ENCODE measurements around the gene BMPER. TPM values are rescaled to one million over a fixed set of nuclear protein-coding genes. Genes with fewer than 3 reads are reported as not detected.

The BMPER gene
- total RNA-seq, 4 donors from 2014 or later, result 1.0 to 12.4 (median 6.1) TPM

DNA sequence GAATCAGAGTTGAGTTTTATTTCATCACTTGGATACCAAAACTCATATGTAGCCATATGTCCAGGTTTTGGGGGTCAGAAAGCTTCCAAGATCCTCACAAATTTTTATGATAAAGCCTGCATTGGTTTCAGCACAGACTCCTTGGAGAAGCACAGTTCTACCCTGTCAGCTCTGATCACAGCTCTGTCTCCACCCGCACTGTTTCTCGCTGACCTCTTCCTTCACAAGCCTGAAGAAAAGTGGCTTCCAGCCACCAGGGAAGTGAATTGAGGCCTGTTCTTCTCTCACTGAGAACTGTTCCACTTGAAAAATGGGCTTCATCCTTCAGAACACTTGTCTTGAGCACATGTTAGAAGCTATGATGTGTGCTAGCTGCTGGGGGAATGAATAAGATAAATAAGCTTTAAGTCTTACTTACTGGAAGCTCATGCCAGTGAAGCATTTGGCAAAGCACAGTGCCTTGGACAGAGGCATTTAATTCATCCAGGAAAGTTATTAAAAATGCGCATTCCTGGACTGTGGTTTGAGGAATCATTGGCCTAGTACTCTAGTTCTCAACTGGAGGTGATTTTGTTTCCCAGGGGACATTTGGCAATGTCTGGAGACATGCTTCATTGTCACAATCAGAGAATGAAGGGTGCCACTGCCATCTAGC lies 133.6 kb downstream of the BMPER start:
- H3K4me3 ChIP-seq, result no peak overlapping the region
- intact Hi-C loops (cut with DNase I; ENCODE audit: low total_unique reads), result no loop called here
- TF ChIP-seq, protein P1, sequence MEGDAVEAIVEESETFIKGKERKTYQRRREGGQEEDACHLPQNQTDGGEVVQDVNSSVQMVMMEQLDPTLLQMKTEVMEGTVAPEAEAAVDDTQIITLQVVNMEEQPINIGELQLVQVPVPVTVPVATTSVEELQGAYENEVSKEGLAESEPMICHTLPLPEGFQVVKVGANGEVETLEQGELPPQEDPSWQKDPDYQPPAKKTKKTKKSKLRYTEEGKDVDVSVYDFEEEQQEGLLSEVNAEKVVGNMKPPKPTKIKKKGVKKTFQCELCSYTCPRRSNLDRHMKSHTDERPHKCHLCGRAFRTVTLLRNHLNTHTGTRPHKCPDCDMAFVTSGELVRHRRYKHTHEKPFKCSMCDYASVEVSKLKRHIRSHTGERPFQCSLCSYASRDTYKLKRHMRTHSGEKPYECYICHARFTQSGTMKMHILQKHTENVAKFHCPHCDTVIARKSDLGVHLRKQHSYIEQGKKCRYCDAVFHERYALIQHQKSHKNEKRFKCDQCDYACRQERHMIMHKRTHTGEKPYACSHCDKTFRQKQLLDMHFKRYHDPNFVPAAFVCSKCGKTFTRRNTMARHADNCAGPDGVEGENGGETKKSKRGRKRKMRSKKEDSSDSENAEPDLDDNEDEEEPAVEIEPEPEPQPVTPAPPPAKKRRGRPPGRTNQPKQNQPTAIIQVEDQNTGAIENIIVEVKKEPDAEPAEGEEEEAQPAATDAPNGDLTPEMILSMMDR (IDR thresholded peaks at IDR 0.05), result no peak
- TF ChIP-seq POLR2A (IDR thresholded peaks at IDR 0.05), result no peak
- no peak overlapping the region for H3K27ac ChIP-seq
- no peaks in the 10 kb centered on the region for H3K27me3 ChIP-seq
- H3K9me3 ChIP-seq, result no peaks in the 10 kb centered on the region
- H3K4me1 ChIP-seq, result no peaks in the 10 kb centered on the region
- no peak for DNase-seq
- no peaks in the 10 kb centered on the region for H3K36me3 ChIP-seq

DNA sequence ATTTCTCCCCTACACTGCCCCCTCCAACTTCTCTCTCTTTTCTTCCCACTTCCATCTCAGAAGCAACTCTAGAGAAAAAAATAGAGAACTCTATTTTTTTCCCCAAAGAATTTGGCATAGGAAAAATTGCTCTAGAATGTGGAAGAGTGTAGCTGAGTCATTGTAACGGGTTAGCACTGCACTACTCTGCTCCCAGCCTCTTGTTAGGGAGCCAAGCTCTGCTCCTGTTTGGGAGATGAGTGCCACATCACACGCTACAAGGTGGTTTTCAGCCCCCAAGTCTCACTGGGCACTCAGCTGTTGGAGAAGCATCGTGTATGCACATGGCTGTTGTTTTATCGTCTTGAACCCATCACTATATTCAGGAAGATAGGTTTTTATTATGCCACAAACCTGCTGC lies 136.4 kb downstream of the BMPER start:
- Histone ChIP-seq H3K36me3 (no peaks in the 10 kb centered on the region), H3K4me3 (no peak overlapping the region), H3K9me3 (no peaks in the 10 kb centered on the region), H3K4me1 (no peaks in the 10 kb centered on the region), H3K27me3 (no peaks in the 10 kb centered on the region), H3K27ac (no peak overlapping the region)
- intact Hi-C loops (cut with DNase I; ENCODE audit: low total_unique reads), result no loop called here
- no peak for DNase-seq
- no peak for TF ChIP-seq POLR2A (IDR thresholded peaks at IDR 0.05)
- TF ChIP-seq, protein P1 (IDR thresholded peaks at IDR 0.05), result no peak

DNA sequence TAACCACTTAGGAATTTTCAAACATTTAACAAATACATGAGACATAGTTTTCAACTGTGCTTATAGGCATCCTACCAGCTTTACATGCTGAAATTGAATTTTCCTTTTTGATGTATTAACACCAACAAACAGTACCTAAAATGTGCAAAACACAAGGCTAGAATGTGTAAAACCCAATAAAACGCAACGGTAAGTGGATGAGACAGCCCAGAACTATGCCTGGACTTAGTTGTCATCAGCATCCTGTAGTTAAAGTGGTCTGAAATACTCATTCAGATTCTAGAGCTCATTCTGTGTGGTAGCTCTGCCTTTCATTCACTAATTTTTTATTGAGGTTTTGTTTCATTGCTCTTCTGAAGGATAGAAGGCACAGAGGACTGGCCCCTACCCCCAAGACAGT lies 137.1 kb downstream of the BMPER start:
- Histone ChIP-seq H3K4me1 (no peaks in the 10 kb centered on the region), H3K27ac (no peak overlapping the region), H3K9me3 (no peaks in the 10 kb centered on the region), H3K27me3 (no peaks in the 10 kb centered on the region), H3K4me3 (no peak overlapping the region), H3K36me3 (no peaks in the 10 kb centered on the region)
- no peak for TF ChIP-seq POLR2A (IDR thresholded peaks at IDR 0.05)
- TF ChIP-seq, protein P1 (IDR thresholded peaks at IDR 0.05), result no peak
- no peak for DNase-seq
- intact Hi-C loops (cut with DNase I; ENCODE audit: low total_unique reads), result no loop called here

DNA sequence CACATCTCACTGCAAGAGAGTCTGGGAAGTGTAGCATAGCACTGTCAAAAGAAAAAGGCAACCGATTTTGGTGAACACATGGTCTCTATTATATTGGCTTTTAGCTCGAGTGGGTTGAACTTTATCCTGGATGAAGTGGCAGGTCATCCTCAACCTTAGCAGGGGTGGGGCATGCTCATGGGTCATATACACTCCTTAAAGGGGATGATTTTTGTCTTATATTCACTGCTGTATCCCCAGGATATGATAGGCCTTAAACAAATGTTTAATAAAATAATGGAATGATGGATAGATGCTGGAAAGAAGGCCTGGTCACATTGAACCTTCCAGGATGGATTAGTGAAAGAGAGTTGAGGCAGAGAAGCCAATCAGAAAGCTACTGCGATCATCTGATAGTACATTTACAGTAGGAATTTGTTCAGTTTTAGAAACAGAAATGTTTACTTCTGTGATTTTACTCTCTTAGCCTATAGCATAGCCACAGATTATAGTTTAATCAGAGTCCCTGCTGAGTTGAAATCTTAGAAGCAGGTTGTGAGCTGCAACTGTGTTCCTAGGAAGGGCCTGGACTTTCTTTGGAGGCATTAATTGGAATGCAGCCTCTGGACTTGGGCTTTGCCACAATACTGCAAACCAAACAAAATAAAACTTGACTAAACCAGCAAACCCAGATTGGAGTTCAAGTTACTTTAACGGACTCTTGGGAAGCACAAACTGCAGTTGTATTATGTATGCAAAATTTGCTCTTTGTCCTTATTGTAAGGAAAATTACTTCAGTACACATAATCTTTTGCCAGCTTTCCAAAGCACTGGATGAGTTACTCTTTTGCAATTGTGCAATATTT lies 138.3 kb downstream of the BMPER start:
- no peak overlapping the region for H3K27ac ChIP-seq
- H3K27me3 ChIP-seq, result no peaks in the 10 kb centered on the region
- H3K4me1 ChIP-seq, result no peaks in the 10 kb centered on the region
- no peaks in the 10 kb centered on the region for H3K36me3 ChIP-seq
- no peak for DNase-seq
- intact Hi-C loops (cut with DNase I; ENCODE audit: low total_unique reads), result no loop called here
- no peak for TF ChIP-seq POLR2A (IDR thresholded peaks at IDR 0.05)
- TF ChIP-seq, protein P1 (IDR thresholded peaks at IDR 0.05), result no peak
- no peaks in the 10 kb centered on the region for H3K9me3 ChIP-seq
- H3K4me3 ChIP-seq, result no peak overlapping the region

DNA sequence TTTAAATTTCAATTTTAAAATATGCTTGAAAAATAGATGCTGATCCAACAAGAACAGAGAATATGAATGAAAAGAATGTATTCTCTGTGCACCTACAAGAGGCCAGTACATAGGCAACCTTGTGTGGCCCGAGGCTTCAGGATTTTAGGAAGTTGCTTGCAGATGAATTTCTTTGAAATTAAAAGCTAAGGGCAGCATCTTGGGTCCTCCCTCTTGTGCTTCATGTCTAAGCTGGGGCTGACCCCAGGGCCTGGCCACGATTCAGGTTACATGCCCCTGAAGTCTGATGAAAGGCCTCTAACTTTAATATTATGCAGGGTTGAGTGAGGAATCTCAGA lies 138.9 kb downstream of the BMPER start:
- Histone ChIP-seq H3K36me3 (no peaks in the 10 kb centered on the region), H3K27me3 (no peaks in the 10 kb centered on the region), H3K4me1 (no peaks in the 10 kb centered on the region), H3K9me3 (no peaks in the 10 kb centered on the region), H3K4me3 (no peak overlapping the region), H3K27ac (no peak overlapping the region)
- TF ChIP-seq POLR2A (IDR thresholded peaks at IDR 0.05), result no peak
- no peak for DNase-seq
- intact Hi-C loops (cut with DNase I; ENCODE audit: low total_unique reads), result no loop called here

Data from uterus (tissue), 4 donors.